Endodermal cell (in vitro differentiated cells): Measurements from ENCODE around the gene PRPF40B. TPM values are rescaled to one million over a fixed set of nuclear protein-coding genes. Genes with fewer than 3 reads are reported as not detected.

Experiments used
- DNase-seq: peaks from one replicate; pipeline ENCODE4 v3.0.0-alpha.2; 2017
- H3K27ac ChIP-seq: 2 replicates; pipeline ENCODE4 v1.5.1; 2013; ENCODE audit warnings: mild to moderate bottlenecking, low read depth, low read length, moderate library complexity
- H3K27me3 ChIP-seq: 2 replicates; pipeline ENCODE4 v1.6.1; 2013; ENCODE audit warnings: mild to moderate bottlenecking, low read length, moderate library complexity; ENCODE audit not compliant: insufficient read depth, control insufficient read depth, poor library complexity, severe bottlenecking
- H3K36me3 ChIP-seq: 2 replicates; pipeline ENCODE4 v1.7.0; 2013; ENCODE audit warnings: mild to moderate bottlenecking, low read length, moderate library complexity; ENCODE audit not compliant: control insufficient read depth, insufficient read depth
- H3K4me1 ChIP-seq: one replicate; pipeline ENCODE4 v1.7.0; 2013; ENCODE audit warnings: low read length; ENCODE audit not compliant: control insufficient read depth, insufficient read depth
- H3K4me3 ChIP-seq: 2 replicates; pipeline ENCODE4 v1.5.1; 2013; ENCODE audit warnings: mild to moderate bottlenecking, low read length, moderate library complexity
- H3K9ac ChIP-seq: 2 replicates; pipeline ENCODE4 v1.6.1; 2013; ENCODE audit warnings: mild to moderate bottlenecking, low read length, moderate library complexity; ENCODE audit not compliant: poor library complexity, severe bottlenecking; ENCODE audit errors: extremely low read depth
- H3K9me3 ChIP-seq: 2 replicates; pipeline ENCODE4 v1.6.1; 2013; ENCODE audit warnings: mild to moderate bottlenecking, low read length, moderate library complexity; ENCODE audit not compliant: control insufficient read depth
- H3K27ac Mint-ChIP-seq: 2 replicates; pipeline ENCODE4 v1.8.0; 2020; ENCODE audit warnings: mixed read lengths
- H3K27me3 Mint-ChIP-seq: 2 replicates; pipeline ENCODE4 v1.8.0; 2021; ENCODE audit warnings: mild to moderate bottlenecking, mixed read lengths; ENCODE audit not compliant: insufficient read depth
- H3K36me3 Mint-ChIP-seq: 2 replicates; pipeline ENCODE4 v1.8.0; 2020; ENCODE audit warnings: low read depth, mixed read lengths
- H3K4me1 Mint-ChIP-seq: 2 replicates; pipeline ENCODE4 v1.8.0; 2020; ENCODE audit warnings: mixed read lengths
- H3K4me3 Mint-ChIP-seq: 2 replicates; pipeline ENCODE4 v1.8.0; 2020; ENCODE audit warnings: mild to moderate bottlenecking, moderate library complexity, mixed read lengths
- H3K9me3 Mint-ChIP-seq: 2 replicates; pipeline ENCODE4 v1.8.0; 2020; ENCODE audit warnings: mild to moderate bottlenecking, mixed read lengths
- WGBS, 2 experiments: methylation state at CpG; one replicate each; pipeline versions ENCODE4 v1.1.5 to v1.1.7; 2013; ENCODE audit warnings: missing lambda C conversion rate in 2 of 2, mixed read lengths in 1 of 2; ENCODE audit not compliant: insufficient coverage in 1 of 2, insufficient read length in 1 of 2; 5-methylcytosine and 5-hydroxymethylcytosine counted together
- total RNA-seq, 2 donors: library from RNA; stranded (reverse); fragmentation: NEBNext Ultra II Directional in 1 of 2; extraction: Animal tissue kit (Norgen Biotek cat#: 25700) in 1 of 2; gene quantifications; 2 replicates in 1 of 2; 3 replicates in 1 of 2; pipeline ENCODE4 v1.2.1, GENCODE V29; 2021
- TF ChIP-seq, protein P1 (sequence below): fragments of 200-600 bp; sonication (generic); conservative IDR thresholded peaks from 2 replicates; pipeline ENCODE4 v1.5.0; 2021; ENCODE audit warnings: antibody characterized with exemption, mild to moderate bottlenecking

Gene PRPF40B
- total RNA-seq, 2 donors from 2014 or later, result 33.8 to 45.6 TPM

DNA sequence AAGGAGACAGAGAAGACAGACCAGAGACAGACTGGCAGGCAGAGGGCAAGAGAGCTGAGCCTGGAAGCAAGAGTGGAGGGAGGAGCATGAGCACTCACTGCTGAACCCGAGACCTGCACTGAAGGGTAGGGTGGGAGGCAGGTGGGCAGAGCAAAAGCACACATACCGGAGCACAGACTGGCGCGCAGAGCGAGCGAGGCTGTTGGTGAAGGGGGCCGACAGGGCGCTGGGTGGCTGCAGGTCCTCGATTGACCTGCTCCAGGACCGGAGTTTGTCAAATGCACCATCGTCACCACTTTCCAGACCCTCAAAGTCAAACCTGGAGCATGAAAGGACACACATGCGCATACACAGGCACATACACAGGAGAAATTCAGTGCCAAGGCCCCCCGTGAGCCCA is 34.9 kb downstream of the PRPF40B start:
- TF ChIP-seq, protein P1, sequence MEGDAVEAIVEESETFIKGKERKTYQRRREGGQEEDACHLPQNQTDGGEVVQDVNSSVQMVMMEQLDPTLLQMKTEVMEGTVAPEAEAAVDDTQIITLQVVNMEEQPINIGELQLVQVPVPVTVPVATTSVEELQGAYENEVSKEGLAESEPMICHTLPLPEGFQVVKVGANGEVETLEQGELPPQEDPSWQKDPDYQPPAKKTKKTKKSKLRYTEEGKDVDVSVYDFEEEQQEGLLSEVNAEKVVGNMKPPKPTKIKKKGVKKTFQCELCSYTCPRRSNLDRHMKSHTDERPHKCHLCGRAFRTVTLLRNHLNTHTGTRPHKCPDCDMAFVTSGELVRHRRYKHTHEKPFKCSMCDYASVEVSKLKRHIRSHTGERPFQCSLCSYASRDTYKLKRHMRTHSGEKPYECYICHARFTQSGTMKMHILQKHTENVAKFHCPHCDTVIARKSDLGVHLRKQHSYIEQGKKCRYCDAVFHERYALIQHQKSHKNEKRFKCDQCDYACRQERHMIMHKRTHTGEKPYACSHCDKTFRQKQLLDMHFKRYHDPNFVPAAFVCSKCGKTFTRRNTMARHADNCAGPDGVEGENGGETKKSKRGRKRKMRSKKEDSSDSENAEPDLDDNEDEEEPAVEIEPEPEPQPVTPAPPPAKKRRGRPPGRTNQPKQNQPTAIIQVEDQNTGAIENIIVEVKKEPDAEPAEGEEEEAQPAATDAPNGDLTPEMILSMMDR, result no peak
- Histone ChIP-seq H3K36me3 (peaks cover 62% of the 10 kb centered on the region), H3K4me1 (no peaks in the 10 kb centered on the region), H3K9me3 (no peaks in the 10 kb centered on the region), H3K9ac (no peak overlapping the region), H3K27me3 (no peaks in the 10 kb centered on the region), H3K4me3 (no peak overlapping the region), H3K27ac (no peak overlapping the region)
- H3K27ac Mint-ChIP-seq, result peak overlapping the region; percentile 37
- no peak overlapping the region for H3K4me3 Mint-ChIP-seq
- DNase-seq, result no peak
- peaks cover 46% of the 10 kb centered on the region for H3K36me3 Mint-ChIP-seq
- no peaks in the 10 kb centered on the region for H3K27me3 Mint-ChIP-seq
- H3K9me3 Mint-ChIP-seq, result no peaks in the 10 kb centered on the region
- WGBS, 2 experiments, result 95 to 97% methylated on average over 9 to 13 of the region's 13 CpGs
- peaks cover 5% of the 10 kb centered on the region for H3K4me1 Mint-ChIP-seq

DNA sequence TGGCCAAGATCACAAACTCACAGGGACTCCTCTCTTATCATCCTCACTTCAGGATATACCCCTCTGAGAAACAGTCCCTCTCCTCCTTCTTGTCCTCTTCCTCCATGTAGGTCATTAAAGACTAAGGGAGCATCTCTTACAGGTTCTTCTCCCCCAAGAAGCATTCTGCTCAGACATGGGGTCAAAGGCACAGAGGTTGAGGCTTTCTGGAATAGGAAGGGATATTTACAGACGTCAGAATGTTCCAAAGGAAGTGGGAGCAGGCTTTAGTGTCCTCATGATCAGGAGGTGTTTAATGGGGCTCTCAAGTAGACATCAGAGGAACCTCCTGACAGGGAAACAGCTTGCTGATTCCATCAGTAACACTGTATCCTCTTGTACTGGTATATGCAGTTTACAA is 36.4 kb downstream of the PRPF40B start:
- no peaks in the 10 kb centered on the region for H3K9me3 ChIP-seq
- H3K4me1 Mint-ChIP-seq, result peaks cover 10% of the 10 kb centered on the region

DNA sequence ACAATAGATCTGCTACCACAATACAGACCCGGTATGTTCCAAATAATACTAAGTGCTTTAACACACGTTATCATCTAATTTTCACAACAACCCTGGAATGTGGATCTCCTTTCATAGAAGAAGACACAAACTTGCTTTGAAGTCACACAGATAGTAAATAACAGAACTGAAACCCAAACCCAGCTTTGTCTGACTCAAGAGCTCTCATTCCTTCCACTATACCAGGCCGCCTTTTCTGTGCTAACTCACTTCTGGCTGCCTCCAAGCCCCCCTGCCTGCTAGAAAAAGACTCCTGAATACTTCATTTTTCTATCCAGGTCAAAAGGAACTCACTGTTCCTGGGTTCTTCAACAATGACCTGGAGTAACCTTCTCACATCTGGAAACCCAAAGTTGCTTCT is 37.8 kb downstream of the PRPF40B start:
- no peak for DNase-seq

More for the DNA sequence above, 36.4 kb downstream of the PRPF40B start:
- H3K36me3 ChIP-seq, result peaks cover 53% of the 10 kb centered on the region
- H3K27me3 Mint-ChIP-seq, result no peaks in the 10 kb centered on the region
- H3K4me1 ChIP-seq, result no peaks in the 10 kb centered on the region
- no peak overlapping the region for H3K9ac ChIP-seq
- TF ChIP-seq, protein P1, result no peak
- H3K9me3 Mint-ChIP-seq, result no peaks in the 10 kb centered on the region
- no peak overlapping the region for H3K4me3 ChIP-seq
- no peaks in the 10 kb centered on the region for H3K27me3 ChIP-seq
- DNase-seq, result no peak
- H3K27ac ChIP-seq, result no peak overlapping the region
- H3K36me3 Mint-ChIP-seq, result peaks cover 38% of the 10 kb centered on the region
- 96 to 100% methylated on average over 1 of the region's 1 CpG for WGBS, 2 experiments
- no peak overlapping the region for H3K4me3 Mint-ChIP-seq
- no peak overlapping the region for H3K27ac Mint-ChIP-seq

More for the DNA sequence above, 37.8 kb downstream of the PRPF40B start:
- Histone ChIP-seq H3K4me3 (no peak overlapping the region), H3K4me1 (no peaks in the 10 kb centered on the region), H3K27ac (no peak overlapping the region), H3K27me3 (no peaks in the 10 kb centered on the region), H3K9me3 (no peaks in the 10 kb centered on the region), H3K9ac (no peak overlapping the region), H3K36me3 (peaks cover 54% of the 10 kb centered on the region)
- WGBS, 2 experiments, result 92 to 95% methylated on average over 2 to 3 of the region's 3 CpGs
- H3K27ac Mint-ChIP-seq, result no peak overlapping the region
- TF ChIP-seq, protein P1, result no peak
- peaks cover 43% of the 10 kb centered on the region for H3K36me3 Mint-ChIP-seq
- H3K27me3 Mint-ChIP-seq, result no peaks in the 10 kb centered on the region
- H3K9me3 Mint-ChIP-seq, result no peaks in the 10 kb centered on the region
- H3K4me1 Mint-ChIP-seq, result peaks cover 10% of the 10 kb centered on the region
- H3K4me3 Mint-ChIP-seq, result no peak overlapping the region
